RWPE2 (cell line): ENCODE data around the gene SYNE1.

Experiments used
- ATAC-seq: fragments of 200-7000 bp; cut with Tn5 transposase; 3 replicates; pipeline ENCODE4 v1.9.1; 2021; ENCODE audit warnings: low read depth
- DNase-seq: peaks from one replicate; pipeline ENCODE4 v3.0.0-alpha.2; 2020; ENCODE audit warnings: low spot score
- H3K27ac ChIP-seq: fragments of 450-650 bp; 2 replicates; pipeline ENCODE4 v1.5.1; 2017; ENCODE audit warnings: mild to moderate bottlenecking; ENCODE audit not compliant: poor library complexity, severe bottlenecking
- H3K27me3 ChIP-seq: fragments of 250-450 bp; sonication (Bioruptor Pico); 2 replicates; pipeline ENCODE4 v1.5.1; 2021; ENCODE audit warnings: mild to moderate bottlenecking, moderate library complexity; ENCODE audit not compliant: insufficient read depth, poor library complexity, severe bottlenecking
- H3K36me3 ChIP-seq: fragments of 250-450 bp; sonication (Bioruptor Pico); 2 replicates; pipeline ENCODE4 v1.5.1; 2020; ENCODE audit warnings: low read depth, mild to moderate bottlenecking, moderate library complexity
- H3K4me1 ChIP-seq: fragments of 250-450 bp; sonication (Bioruptor Pico); 2 replicates; pipeline ENCODE4 v1.5.1; 2021; ENCODE audit warnings: mild to moderate bottlenecking, moderate library complexity; ENCODE audit not compliant: insufficient read depth, poor library complexity, severe bottlenecking
- H3K4me3 ChIP-seq: fragments of 250-450 bp; sonication (Bioruptor Pico); 2 replicates; pipeline ENCODE4 v1.5.1; 2021; ENCODE audit warnings: mild to moderate bottlenecking, moderate library complexity; ENCODE audit not compliant: severe bottlenecking
- H3K9me3 ChIP-seq: fragments of 250-450 bp; sonication (Bioruptor Pico); 2 replicates; pipeline ENCODE4 v1.5.1; 2021; ENCODE audit warnings: mild to moderate bottlenecking, moderate library complexity; ENCODE audit not compliant: severe bottlenecking
- TF ChIP-seq, protein P1 (sequence below): fragments of 450-650 bp; IDR thresholded peaks from one replicate; pipeline ENCODE4 v1.5.1; 2017; ENCODE audit warnings: mild to moderate bottlenecking, moderate library complexity; ENCODE audit not compliant: poor library complexity, severe bottlenecking

Gene SYNE1

DNA sequence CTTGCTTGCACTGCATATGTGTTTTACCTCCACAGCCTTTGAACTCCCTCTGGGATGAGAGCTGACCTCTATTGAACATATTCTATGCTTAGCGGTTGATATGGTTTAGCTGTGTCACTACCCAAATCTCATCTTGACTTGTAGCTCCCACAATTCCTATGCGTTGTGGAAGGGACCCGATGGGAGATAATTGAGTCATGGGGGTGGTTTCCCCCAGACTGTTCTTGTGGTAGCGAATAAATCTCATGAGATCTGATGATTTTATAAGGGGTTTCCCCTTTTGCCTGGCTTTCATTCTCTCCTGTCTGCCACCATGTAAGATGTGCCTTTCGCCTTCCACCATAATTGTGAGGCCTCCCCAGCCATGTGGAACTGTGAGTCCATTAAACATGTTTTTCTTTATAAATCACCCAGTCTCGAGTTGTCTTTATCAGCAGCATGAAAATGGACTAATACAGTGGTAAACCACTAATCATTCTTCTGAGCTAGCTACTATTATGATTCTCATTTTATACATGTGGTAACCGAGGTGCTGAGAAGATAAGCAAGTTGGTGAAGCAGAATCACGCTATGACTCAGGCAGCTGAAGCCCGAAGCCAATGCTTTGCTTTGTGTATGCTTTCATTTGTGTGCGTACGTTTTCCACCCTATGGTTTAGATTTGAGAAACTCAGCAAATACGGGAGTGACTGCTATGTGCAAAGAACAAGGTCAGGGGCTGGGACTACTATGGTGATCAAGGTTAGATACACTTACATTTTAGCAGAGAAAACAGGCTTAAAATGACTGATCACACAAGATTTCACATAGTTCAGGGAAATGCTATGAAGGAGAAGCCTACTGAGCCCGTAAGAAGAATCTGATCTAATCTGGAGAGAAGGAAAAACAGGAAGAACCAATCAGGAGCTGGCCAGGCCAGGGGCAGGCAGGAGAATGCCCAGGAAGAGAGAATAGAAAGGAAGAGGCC is 466.2 kb downstream of the SYNE1 start:
- Histone ChIP-seq H3K4me3 (no peak overlapping the region), H3K27me3 (no peaks in the 10 kb centered on the region), H3K4me1 (no peaks in the 10 kb centered on the region), H3K36me3 (no peaks in the 10 kb centered on the region), H3K27ac (no peak overlapping the region), H3K9me3 (no peaks in the 10 kb centered on the region)
- ATAC-seq (no peak), DNase-seq (no peak)
- TF ChIP-seq, protein P1, sequence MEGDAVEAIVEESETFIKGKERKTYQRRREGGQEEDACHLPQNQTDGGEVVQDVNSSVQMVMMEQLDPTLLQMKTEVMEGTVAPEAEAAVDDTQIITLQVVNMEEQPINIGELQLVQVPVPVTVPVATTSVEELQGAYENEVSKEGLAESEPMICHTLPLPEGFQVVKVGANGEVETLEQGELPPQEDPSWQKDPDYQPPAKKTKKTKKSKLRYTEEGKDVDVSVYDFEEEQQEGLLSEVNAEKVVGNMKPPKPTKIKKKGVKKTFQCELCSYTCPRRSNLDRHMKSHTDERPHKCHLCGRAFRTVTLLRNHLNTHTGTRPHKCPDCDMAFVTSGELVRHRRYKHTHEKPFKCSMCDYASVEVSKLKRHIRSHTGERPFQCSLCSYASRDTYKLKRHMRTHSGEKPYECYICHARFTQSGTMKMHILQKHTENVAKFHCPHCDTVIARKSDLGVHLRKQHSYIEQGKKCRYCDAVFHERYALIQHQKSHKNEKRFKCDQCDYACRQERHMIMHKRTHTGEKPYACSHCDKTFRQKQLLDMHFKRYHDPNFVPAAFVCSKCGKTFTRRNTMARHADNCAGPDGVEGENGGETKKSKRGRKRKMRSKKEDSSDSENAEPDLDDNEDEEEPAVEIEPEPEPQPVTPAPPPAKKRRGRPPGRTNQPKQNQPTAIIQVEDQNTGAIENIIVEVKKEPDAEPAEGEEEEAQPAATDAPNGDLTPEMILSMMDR, result no peak

DNA sequence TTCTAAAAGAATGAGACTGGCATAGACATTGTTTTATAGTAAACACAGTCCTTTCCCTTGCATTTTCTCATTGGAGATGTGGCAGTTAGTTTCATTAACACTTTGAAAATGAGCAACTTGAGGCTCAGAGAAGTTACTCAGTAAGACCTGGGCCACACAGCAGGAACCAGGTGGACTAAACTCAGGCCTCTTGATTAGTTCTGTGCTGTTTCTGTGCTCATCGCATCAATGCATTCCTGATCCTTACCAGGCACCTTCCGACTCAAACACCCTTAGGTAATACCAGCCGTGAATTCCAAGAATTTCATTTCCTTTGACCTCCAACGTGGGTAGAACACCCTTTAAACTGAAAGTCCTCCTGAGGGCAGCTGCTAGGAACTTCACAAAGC is 466.9 kb downstream of the SYNE1 start:
- Histone ChIP-seq H3K36me3 (no peaks in the 10 kb centered on the region), H3K4me3 (no peak overlapping the region), H3K4me1 (no peaks in the 10 kb centered on the region), H3K9me3 (no peaks in the 10 kb centered on the region), H3K27ac (no peak overlapping the region), H3K27me3 (no peaks in the 10 kb centered on the region)
- TF ChIP-seq, protein P1, result no peak
- ATAC-seq (no peak), DNase-seq (no peak)

DNA sequence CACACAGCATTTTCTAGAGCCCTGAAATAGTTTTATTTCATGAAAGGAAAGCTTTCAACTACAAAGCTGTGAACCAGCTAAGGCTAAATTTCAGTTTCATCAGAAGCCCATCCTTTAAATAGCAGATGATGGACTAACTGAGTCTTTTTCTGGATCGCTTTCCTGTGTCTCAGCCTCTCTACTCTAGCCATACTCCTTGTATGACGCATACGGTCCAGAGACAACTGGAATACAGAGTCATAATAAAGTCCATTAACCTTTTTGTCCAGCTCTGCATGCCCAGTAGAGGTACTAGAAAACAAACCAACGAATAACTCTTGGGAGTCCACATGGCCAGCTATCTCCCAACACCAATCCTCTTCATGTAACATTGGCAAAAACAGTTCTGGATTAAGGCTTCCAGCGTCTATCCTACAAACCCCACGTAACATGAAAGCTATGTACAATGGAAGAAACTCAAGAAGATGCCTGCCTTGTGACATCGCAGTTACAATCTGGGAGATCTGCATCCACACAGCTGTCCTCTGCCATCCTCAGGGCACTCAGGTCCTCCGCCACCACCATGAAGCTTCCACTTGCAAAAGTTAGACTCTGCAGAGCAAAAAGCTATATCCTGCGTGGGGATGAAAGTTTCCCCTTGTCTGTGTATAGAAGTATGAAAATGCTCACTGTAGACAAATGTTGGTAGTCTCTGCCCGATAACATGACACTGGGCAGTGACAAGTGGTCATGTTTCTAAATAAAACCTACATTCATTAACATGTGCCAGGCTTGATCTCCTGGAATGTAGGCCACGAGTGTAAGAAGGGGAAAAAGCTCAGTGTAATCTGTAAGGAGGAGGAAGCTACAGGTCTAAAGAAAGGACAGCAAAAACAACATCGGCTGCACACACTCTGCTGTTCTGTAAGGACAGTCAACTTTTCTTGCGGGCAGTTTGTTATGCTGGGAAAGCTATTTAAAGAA is 469.2 kb downstream of the SYNE1 start:
- Histone ChIP-seq H3K4me3 (no peak overlapping the region), H3K4me1 (no peaks in the 10 kb centered on the region), H3K27ac (no peak overlapping the region), H3K27me3 (no peaks in the 10 kb centered on the region), H3K36me3 (no peaks in the 10 kb centered on the region), H3K9me3 (no peaks in the 10 kb centered on the region)
- no peak for DNase-seq
- TF ChIP-seq, protein P1, result no peak
- ATAC-seq, result no peak

DNA sequence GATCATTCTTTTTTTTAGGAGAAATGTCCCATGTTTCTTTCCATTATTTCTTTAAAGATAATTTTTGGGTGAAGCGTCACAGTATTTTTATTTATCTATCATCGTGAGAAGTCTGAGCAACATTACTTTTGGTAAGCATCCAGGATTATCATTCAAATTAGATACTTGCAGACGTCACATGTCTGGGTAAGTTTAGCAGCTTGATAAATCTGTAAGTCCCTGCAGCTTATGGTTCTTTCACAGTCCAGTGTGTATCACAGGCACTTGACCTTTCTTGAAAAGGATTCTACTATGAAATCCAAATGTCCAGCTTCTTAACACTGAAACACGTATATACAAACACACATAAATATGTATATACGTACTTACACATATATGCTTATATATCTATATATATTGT is 470.3 kb downstream of the SYNE1 start:
- DNase-seq (no peak), ATAC-seq (no peak)
- Histone ChIP-seq H3K36me3 (no peaks in the 10 kb centered on the region), H3K27me3 (no peaks in the 10 kb centered on the region), H3K27ac (no peak overlapping the region), H3K4me3 (no peak overlapping the region), H3K4me1 (no peaks in the 10 kb centered on the region), H3K9me3 (no peaks in the 10 kb centered on the region)
- TF ChIP-seq, protein P1, result no peak
